IMR-90 (cell line): Measurements from ENCODE around the gene C10orf120. TPM values are rescaled to one million over a fixed set of nuclear protein-coding genes. Genes with fewer than 3 reads are reported as not detected.

Experiments used
- ATAC-seq: fragments of 200-7000 bp; cut with Tn5 transposase; 2 replicates; pipeline ENCODE4 v1.9.1; 2020; ENCODE audit warnings: low read depth, mild to moderate bottlenecking, moderate library complexity
- BruUV-seq: library from RNA; stranded (reverse); fragments of 400-500 nt; replicated peaks from 2 replicates; lab custom pipeline; 2021; lab: Mats Ljungman, UMichigan
- CTCF ChIA-PET: fragments of 300-600 bp; formaldehyde crosslinking; extraction: SDS; loops from one replicate; lab custom pipeline; 2021; ENCODE audit warnings: antibody characterized with exemption; lab: Yijun Ruan, JAX
- POLR2A ChIA-PET: fragments of 300-600 bp; sonication (Branson Sonifier 250); formaldehyde crosslinking; loops from one replicate; lab custom pipeline; 2022; ENCODE audit warnings: antibody characterized with exemption; ENCODE audit not compliant: unreplicated experiment; lab: Charles Lee
- DNase-seq: peaks from one replicate; pipeline ENCODE4 v3.0.0; 2013
- H2AFZ ChIP-seq: replicated peaks from 2 replicates; pipeline ENCODE3; 2013; ENCODE audit warnings: low read length, mild to moderate bottlenecking; ENCODE audit not compliant: poor library complexity
- H2AK5ac ChIP-seq: 2 replicates; pipeline ENCODE4 v1.6.1; 2013; ENCODE audit warnings: low read depth, low read length, inconsistent platforms
- H2AK9ac ChIP-seq: replicated peaks from 2 replicates; pipeline ENCODE3; 2013; ENCODE audit warnings: mild to moderate bottlenecking, low read depth, low read length, moderate library complexity; ENCODE audit not compliant: poor library complexity
- H2BK120ac ChIP-seq: 2 replicates; pipeline ENCODE4 v1.6.1; 2013; ENCODE audit warnings: low read depth, low read length, inconsistent platforms
- H2BK15ac ChIP-seq: 3 replicates; pipeline ENCODE4 v1.6.1; 2013; ENCODE audit warnings: low read depth, low read length, inconsistent platforms
- H2BK20ac ChIP-seq: 2 replicates; pipeline ENCODE4 v1.6.1; 2013; ENCODE audit warnings: low read depth, mild to moderate bottlenecking, inconsistent platforms, low read length, moderate library complexity
- H2BK5ac ChIP-seq: 2 replicates; pipeline ENCODE4 v1.6.1; 2013; ENCODE audit warnings: mild to moderate bottlenecking, low read depth, low read length, inconsistent platforms; ENCODE audit not compliant: poor library complexity, severe bottlenecking
- H3K14ac ChIP-seq: replicated peaks from 2 replicates; pipeline ENCODE4 v1.6.1; 2013; ENCODE audit warnings: low read depth, low read length, inconsistent platforms
- H3K18ac ChIP-seq: 2 replicates; pipeline ENCODE4 v1.6.1; 2013; ENCODE audit warnings: low read depth, low read length, control low read depth
- H3K23ac ChIP-seq: 2 replicates; pipeline ENCODE4 v1.6.1; 2013; ENCODE audit warnings: low read depth, low read length, inconsistent platforms
- H3K27ac ChIP-seq: 2 replicates; pipeline ENCODE4 v1.5.1; 2013; ENCODE audit warnings: mild to moderate bottlenecking, control low read depth, low read length; ENCODE audit not compliant: insufficient read depth
- H3K27me3 ChIP-seq: 2 replicates; pipeline ENCODE4 v1.6.1; 2013; ENCODE audit warnings: low read length; ENCODE audit not compliant: control insufficient read depth, insufficient read depth
- H3K36me3 ChIP-seq: 2 replicates; pipeline ENCODE4 v1.6.1; 2013; ENCODE audit warnings: low read length, mixed read lengths; ENCODE audit not compliant: control insufficient read depth, insufficient read depth
- H3K4ac ChIP-seq: 2 replicates; pipeline ENCODE4 v1.6.1; 2013; ENCODE audit warnings: low read depth, low read length, inconsistent platforms
- H3K4me1 ChIP-seq: 2 replicates; pipeline ENCODE4 v1.6.1; 2013; ENCODE audit warnings: low read length, mixed read lengths; ENCODE audit not compliant: control insufficient read depth, insufficient read depth
- H3K4me2 ChIP-seq: 2 replicates; pipeline ENCODE4 v1.6.1; 2013; ENCODE audit warnings: low read depth, mild to moderate bottlenecking, control low read depth, low read length, moderate library complexity
- H3K4me3 ChIP-seq: 2 replicates; pipeline ENCODE4 v1.5.1; 2013; ENCODE audit warnings: low read depth, mild to moderate bottlenecking, control low read depth, low read length, moderate library complexity; ENCODE audit not compliant: insufficient read depth
- H3K56ac ChIP-seq: 2 replicates; pipeline ENCODE4 v1.6.1; 2013; ENCODE audit warnings: low read length, inconsistent platforms; ENCODE audit not compliant: insufficient read depth; ENCODE audit errors: extremely low read depth
- H3K79me1 ChIP-seq, 2 experiments: 2 replicates each; pipeline ENCODE4 v1.6.1; 2013; ENCODE audit warnings: low read length in 2 of 2, inconsistent platforms in 1 of 2, low read depth in 1 of 2
- H3K9ac ChIP-seq: 2 replicates; pipeline ENCODE4 v1.6.1; 2013; ENCODE audit warnings: low read depth, low read length, control low read depth
- H3K9me1 ChIP-seq: 2 replicates; pipeline ENCODE4 v1.6.1; 2013; ENCODE audit warnings: low read length, inconsistent platforms; ENCODE audit not compliant: insufficient read depth
- H3K9me3 ChIP-seq: 2 replicates; pipeline ENCODE4 v1.6.1; 2013; ENCODE audit warnings: low read length; ENCODE audit not compliant: control insufficient read depth, insufficient read depth
- H4K20me1 ChIP-seq: 2 replicates; pipeline ENCODE4 v1.6.1; 2013; ENCODE audit warnings: low read length, inconsistent platforms; ENCODE audit not compliant: insufficient read depth
- H4K5ac ChIP-seq: 2 replicates; pipeline ENCODE4 v1.6.1; 2013; ENCODE audit warnings: mild to moderate bottlenecking, low read depth, low read length, control low read depth
- H4K8ac ChIP-seq, 2 experiments: 2 replicates each; pipeline ENCODE4 v1.6.1; 2013; ENCODE audit warnings: low read depth in 2 of 2, low read length in 2 of 2, control low read depth in 1 of 2, inconsistent platforms in 1 of 2
- H4K91ac ChIP-seq: 2 replicates; pipeline ENCODE4 v1.6.1; 2013; ENCODE audit warnings: low read depth, low read length, inconsistent platforms; ENCODE audit not compliant: insufficient read depth
- BHLHE40 ChIP-seq: fragments of 150-350 bp; IDR thresholded peaks from 2 replicates; pipeline ENCODE4 v1.6.1; 2016; ENCODE audit warnings: mild to moderate bottlenecking, low read depth, low read length
- CHD1 ChIP-seq: IDR thresholded peaks from 2 replicates; pipeline ENCODE4 v1.6.1; 2012; ENCODE audit warnings: low read depth, low read length, improper control_type of control experiment
- CTCF ChIP-seq: conservative IDR thresholded peaks from 2 replicates; pipeline ENCODE4 v1.5.1; 2012; ENCODE audit warnings: mild to moderate bottlenecking, low read depth, low read length, improper control_type of control experiment
- MAFK ChIP-seq: IDR thresholded peaks from 2 replicates; pipeline ENCODE4 v1.6.1; 2012; ENCODE audit warnings: low read depth, low read length, improper control_type of control experiment
- MAZ ChIP-seq: IDR thresholded peaks from 2 replicates; pipeline ENCODE4 v1.6.1; 2012; ENCODE audit warnings: low read depth, mild to moderate bottlenecking, low read length, improper control_type of control experiment, moderate library complexity, borderline replicate concordance
- POLR2A ChIP-seq: IDR thresholded peaks from 2 replicates; pipeline ENCODE4 v1.6.1; 2012; ENCODE audit warnings: mild to moderate bottlenecking, low read depth, low read length
- RAD21 ChIP-seq: IDR thresholded peaks from 2 replicates; pipeline ENCODE4 v1.6.1; 2012; ENCODE audit warnings: low read length, improper control_type of control experiment
- SMC3 ChIP-seq: fragments of 150-350 bp; IDR thresholded peaks from 2 replicates; pipeline ENCODE4 v1.6.1; 2016; ENCODE audit warnings: low read depth, mild to moderate bottlenecking, antibody characterized with exemption, low read length, moderate library complexity
- USF2 ChIP-seq: fragments of 150-350 bp; IDR thresholded peaks from 2 replicates; pipeline ENCODE4 v1.6.1; 2017; ENCODE audit warnings: mild to moderate bottlenecking, antibody characterized with exemption, low read length, low read depth
- WGBS, 2 experiments: methylation state at CpG; one replicate each; pipeline versions ENCODE4 v1.1.5 to v1.1.7; 2013; ENCODE audit warnings: missing lambda C conversion rate in 2 of 2; ENCODE audit not compliant: insufficient read length in 1 of 2; ENCODE audit errors: extremely low coverage in 2 of 2; 5-methylcytosine and 5-hydroxymethylcytosine counted together
- dilution Hi-C: fragments of 300-500 bp; cut with HindIII; formaldehyde crosslinking; loops from one replicate; pipeline ENCODE4 v1.14.3; 2018; ENCODE audit warnings: low sequenced_read_pairs; ENCODE audit not compliant: unreplicated experiment
- in situ Hi-C: fragments of 300-500 bp; cut with MboI; formaldehyde crosslinking; loops from 3 replicates; pipeline ENCODE4 v1.14.3; 2019; ENCODE audit warnings: low sequenced_read_pairs, inconsistent platforms, mixed read lengths
- intact Hi-C: fragments of 100-400 bp; cut with micrococcal nuclease; formaldehyde crosslinking; loops from 2 replicates; pipeline ENCODE4 v1.10.0; 2022
- polyA plus RNA-seq, 3 experiments: library from polyadenylated mRNA; depleted of rRNA; stranded (reverse); fragments of >200 nt; gene quantifications; 2 replicates each; pipeline ENCODE4 v1.2.3, GENCODE V29; 2012; ENCODE audit warnings: low replicate concordance in 1 of 3
- total RNA-seq: library from RNA; depleted of rRNA; stranded (reverse); fragments of >200 nt; gene quantifications from 2 replicates; pipeline ENCODE4 v1.2.3, GENCODE V29; 2012

Gene C10orf120
- total and polyA plus RNA-seq, 2 of the 4 experiments (the other 2 are of a cell fraction), result not detected

- Histone ChIP-seq H4K91ac (no peak overlapping the region), H2AK5ac (no peak overlapping the region), H3K9ac (no peak overlapping the region), H3K4ac (no peak overlapping the region), H3K4me3 (no peak overlapping the region), H3K27ac (no peak overlapping the region), H2AK9ac (no peak overlapping the region), H4K5ac (no peak overlapping the region), H3K4me1 (no peaks in the 10 kb centered on the region), H3K14ac (no peak overlapping the region), H3K23ac (no peak overlapping the region), H2BK15ac (no peak overlapping the region), H3K9me3 (no peaks in the 10 kb centered on the region), H3K4me2 (no peak overlapping the region), H2BK5ac (no peak overlapping the region), H2BK120ac (no peak overlapping the region), H3K36me3 (no peaks in the 10 kb centered on the region), H2AFZ (peak overlapping the region; percentile 32), H2BK20ac (no peak overlapping the region), H3K56ac (no peak overlapping the region), H4K20me1 (no peaks in the 10 kb centered on the region), H3K27me3 (no peaks in the 10 kb centered on the region), H4K8ac (no peak overlapping the region), H3K9me1 (no peaks in the 10 kb centered on the region), H3K18ac (no peak overlapping the region), H3K79me1 (no peaks in the 10 kb centered on the region)
- no peak for TF ChIP-seq MAFK
- TF ChIP-seq CTCF, result no peak
- TF ChIP-seq RAD21, result no peak
- TF ChIP-seq USF2, result no peak
- TF ChIP-seq POLR2A, result no peak
- TF ChIP-seq SMC3, result no peak
- no peak for TF ChIP-seq MAZ
- TF ChIP-seq BHLHE40, result no peak
- TF ChIP-seq CHD1, result no peak
- dilution Hi-C loops, result no loop called here
- BruUV-seq, result no TSS peak
- intact Hi-C loops, result no loop called here
- no peak for DNase-seq
- POLR2A ChIA-PET, result no interaction called here
- no CpG with 5 or more reads among the region's 4 CpGs for WGBS, 2 experiments
- CTCF ChIA-PET, result no interaction called here
- ATAC-seq, result no peak
- in situ Hi-C loops, result loop anchor here (25.0 kb wide), 1 partner anchor 896 kb away; no protein-coding TSS in a partner anchor
Observed at GRCh38 chr10:122665946-122666345, 33.7 kb downstream of the C10orf120 start.
